IPS DF 4.7 (cell line): ENCODE results near the gene OPN1MW.
"Not testable (repeated sequence)": the region's sequence is repeated elsewhere in the genome, so short reads cannot be mapped to it uniquely, and the experiment has no call there.

ENCODE experiments used
- DNase-seq: peaks from one replicate; pipeline ENCODE4 v3.0.0-alpha.2; 2013; ENCODE audit warnings: low spot score; ENCODE audit errors: extremely low read depth

Gene OPN1MW

DNA sequence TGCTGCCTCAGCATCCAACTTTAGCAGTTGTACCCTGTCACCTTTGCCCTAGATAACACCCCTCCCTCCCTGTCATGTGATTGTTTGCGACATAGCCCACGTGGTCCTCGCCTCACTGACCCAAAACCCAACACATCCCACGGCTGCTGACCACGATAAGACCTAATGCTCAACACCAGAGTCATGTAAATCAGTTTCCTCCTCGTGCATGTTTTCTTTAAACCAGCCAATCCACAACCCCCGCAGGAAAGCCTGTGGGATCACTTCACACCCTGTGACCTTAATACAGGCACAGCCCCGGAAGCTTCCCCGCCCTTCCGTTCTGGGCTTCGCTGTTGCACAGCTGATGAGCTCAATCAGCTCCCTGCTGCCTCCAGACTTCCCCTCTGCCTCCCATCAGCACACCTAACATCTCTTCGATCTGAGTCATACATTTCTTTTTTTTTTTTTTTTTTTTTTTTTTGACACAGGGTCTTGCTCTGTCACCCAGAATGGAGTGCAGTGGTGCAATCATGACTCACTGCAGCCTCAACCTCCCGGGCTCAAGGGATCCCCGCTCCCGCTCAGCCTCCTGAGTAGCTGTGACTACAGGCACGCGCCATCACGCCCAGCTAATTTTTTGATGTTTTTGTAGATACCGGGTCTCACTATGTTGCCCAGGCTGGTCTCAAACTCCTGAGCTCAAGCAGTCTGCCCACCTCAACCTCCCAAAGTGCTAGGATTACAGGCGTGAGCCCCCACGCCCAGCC is 27.4 kb downstream of the OPN1MW start:
- not testable (repeated sequence) for DNase-seq

DNA sequence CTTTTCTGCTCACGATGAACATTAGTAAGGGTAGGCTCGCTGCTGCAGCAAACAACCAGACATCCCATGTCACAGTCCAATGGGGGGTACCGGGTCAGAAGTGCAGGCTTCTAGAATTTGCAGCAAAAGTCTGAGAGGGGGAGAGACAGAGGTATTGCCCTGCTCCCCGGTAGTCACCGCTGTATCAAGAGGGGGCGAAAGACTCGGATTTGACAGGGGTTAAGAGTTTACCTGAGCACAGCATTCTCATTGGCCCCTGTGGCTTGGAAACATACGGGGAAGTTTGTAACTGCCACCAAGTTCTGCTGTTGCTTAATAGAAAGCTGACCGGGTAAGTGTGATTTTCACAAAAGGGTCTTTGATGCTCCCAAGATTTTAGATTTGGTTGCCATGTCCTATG is 28.7 kb downstream of the OPN1MW start:
- not testable (repeated sequence) for DNase-seq

- not testable (repeated sequence) for DNase-seq
Measured at GRCh38 chrX:154211499-154211898, 29.1 kb downstream of the OPN1MW start.

GRCh38 chrX:154219456-154219855 is 37.1 kb downstream of the OPN1MW start, which contains the start of gene OPN1MW2:
Gene OPN1MW2 (plus strand): TSS chrX:154219756. CDS start chrX:154219816, 60 bp downstream.
- DNase-seq = not testable (repeated sequence)

DNA sequence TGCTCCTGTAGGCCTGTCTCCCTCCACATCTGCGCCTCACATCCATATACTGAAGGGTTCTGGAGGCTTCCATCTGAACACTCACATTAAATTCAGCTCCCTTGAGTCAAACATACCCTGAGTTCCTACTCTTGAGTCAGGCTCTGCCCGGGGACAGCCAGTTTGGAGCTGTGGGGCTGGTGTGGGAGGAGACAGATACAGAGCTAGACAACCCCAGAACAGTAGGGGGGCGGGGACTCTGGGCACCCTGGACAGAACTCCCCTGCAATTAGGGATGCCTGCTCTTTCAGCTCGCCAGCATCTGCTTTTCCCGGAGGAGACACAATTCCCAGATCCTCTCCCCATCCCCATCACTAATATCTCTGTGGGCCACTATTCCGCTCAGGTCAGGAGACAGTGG is 42.9 kb downstream of the OPN1MW start:
- not testable (repeated sequence) for DNase-seq

DNA sequence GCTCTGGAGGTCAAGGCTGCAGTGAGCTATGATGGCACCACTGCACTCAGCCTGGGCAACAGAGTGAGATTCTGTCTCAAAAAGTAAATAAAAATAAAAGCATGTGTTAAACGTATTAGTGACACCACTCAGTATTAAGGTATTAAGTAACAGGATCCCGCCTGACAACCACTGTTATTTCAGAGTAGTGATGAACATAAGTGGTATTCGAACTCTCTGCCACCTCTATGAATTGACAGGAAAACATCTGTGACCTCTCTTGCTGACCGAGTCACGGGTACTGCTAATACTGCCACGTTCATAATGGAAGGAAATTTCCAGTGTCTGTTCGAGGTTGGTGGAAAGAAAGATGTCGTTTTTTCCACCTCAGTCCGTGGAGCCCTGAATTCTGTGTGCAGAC is 44.3 kb downstream of the OPN1MW start:
- DNase-seq = not testable (repeated sequence)

DNA sequence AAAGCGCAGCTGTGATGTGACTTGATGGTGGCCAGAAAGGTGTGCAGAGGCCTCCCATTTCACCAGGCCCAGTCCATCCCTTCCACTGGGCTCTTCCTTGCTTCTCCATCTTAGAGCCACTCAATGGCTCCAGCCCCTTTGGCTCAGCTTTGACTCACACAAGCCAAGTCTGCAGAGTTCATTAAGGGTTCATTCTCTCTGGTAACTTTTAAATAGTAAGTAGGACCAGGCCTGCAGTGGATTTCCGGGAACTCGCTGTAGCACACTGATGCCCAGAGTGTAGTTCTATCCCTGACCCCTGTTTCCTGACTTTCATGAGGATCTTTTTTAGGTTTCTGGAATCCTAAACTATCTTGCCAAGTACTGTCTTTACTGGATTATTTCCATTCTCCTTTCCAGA is 49.0 kb downstream of the OPN1MW start:
- DNase-seq = not testable (repeated sequence)

GRCh38 chrX:154233620-154234019 is 51.2 kb downstream of the OPN1MW start:
- not testable (repeated sequence) for DNase-seq

DNA sequence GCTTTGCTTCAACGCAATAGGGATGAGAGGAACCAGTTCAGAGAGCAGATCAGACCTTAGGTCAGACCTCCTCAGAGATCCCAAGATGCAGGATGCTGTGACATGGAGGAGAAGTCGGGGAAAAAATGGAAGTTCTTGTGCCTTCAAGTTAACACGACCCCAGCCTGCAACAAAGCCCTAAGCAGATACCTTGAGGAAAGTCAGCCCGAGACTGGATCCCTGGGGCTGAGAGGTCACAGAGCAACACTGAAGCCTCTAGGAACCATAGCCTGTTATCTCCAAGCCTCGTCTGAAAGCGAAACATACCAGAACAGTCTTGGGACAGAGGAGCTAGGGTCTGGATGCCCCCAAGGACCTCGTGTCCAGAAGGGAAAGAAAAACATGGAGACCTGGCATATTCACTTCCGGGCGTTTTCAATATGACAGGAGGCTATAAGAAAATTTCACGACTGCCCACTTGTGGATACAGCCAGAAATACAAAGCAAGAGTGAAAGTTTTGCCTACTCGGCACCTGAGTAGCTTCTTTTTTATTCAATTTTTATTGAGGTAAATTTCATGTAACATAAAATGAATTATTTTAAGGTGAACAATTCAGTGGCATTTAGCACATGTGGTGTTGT is 56.7 kb downstream of the OPN1MW start:
- DNase-seq = not testable (repeated sequence)

- not testable (repeated sequence) for DNase-seq
Measured at GRCh38 chrX:154239982-154240503, 57.6 kb downstream of the OPN1MW start.
